ENCODE results near the gene SASH1.

DNA sequence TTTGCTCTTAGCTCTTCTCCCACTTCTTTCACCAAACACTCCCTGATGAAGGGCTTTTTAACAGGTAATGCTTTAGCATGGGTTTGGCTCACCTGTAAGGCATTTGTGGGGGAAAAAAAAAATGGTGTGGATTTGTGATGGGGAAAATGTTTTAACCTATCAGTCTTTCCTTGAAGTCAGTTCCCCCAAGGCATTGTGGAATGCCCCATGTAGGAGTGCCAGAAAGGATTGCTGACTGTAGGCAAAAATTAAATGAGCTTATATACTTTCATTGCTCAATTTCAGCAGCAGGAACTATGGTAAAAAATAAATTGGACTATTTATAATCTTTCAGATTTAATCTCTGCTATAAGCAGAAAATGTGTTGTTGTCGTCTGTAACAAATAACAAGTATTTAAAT, 10.6 kb upstream of the SASH1 start:
- TF ChIP-seq EZH2 (IDR thresholded peaks at IDR 0.05; ENCODE audit: borderline replicate concordance, low read length) = no peak
- TF ChIP-seq, protein P1, sequence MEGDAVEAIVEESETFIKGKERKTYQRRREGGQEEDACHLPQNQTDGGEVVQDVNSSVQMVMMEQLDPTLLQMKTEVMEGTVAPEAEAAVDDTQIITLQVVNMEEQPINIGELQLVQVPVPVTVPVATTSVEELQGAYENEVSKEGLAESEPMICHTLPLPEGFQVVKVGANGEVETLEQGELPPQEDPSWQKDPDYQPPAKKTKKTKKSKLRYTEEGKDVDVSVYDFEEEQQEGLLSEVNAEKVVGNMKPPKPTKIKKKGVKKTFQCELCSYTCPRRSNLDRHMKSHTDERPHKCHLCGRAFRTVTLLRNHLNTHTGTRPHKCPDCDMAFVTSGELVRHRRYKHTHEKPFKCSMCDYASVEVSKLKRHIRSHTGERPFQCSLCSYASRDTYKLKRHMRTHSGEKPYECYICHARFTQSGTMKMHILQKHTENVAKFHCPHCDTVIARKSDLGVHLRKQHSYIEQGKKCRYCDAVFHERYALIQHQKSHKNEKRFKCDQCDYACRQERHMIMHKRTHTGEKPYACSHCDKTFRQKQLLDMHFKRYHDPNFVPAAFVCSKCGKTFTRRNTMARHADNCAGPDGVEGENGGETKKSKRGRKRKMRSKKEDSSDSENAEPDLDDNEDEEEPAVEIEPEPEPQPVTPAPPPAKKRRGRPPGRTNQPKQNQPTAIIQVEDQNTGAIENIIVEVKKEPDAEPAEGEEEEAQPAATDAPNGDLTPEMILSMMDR (IDR thresholded peaks at IDR 0.05; ENCODE audit: low read length) = no peak
